HG02852 (cell line): Measurements from ENCODE around the gene ZNF79.

Source experiments
- ATAC-seq: cut with Tn5 transposase; IDR thresholded peaks from one replicate; pipeline ENCODE4 v1.9.1; 2021; ENCODE audit warnings: mild to moderate bottlenecking, moderate library complexity; ENCODE audit not compliant: unreplicated experiment

The ZNF79 gene

DNA sequence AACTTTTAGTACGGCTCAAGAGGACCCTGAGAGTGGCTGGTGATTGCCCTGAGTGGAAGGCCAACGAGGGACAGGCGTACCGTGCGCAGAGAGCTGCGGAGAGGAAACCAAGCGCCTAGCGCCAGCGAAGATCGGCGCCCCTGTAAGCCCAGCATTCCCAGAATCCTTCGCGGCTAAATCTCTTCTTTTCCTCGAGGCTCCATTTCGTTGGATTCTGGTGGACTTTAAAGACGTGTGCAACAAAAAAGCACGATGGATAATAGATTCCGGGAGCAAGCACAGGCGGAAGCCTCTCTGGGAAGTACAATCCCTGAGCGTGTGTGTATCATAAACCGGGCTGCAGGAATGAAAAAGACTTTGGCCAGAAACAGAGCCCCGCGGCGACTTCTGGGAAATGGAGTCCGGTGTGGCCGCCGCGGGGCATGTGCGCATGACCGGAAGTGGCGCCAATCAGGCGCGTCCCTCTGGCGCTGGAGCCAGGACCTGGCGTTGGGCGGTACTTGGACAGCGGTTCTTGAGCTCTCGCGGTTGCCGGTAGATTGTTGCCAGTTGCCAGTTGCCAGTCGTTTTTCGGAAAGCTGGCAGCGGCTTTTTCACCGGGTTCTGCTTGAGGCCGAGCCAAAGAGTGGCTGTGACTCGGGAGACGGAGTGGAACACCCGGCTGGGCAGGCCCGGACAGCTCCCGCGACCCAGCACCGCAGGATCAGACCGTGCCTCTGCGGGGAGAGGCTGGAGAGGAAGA is at the start of gene ZNF79:
Gene ZNF79, plus strand, starts transcription at position 449 of the 742 bp plus-strand sequence. CDS start 406 bp downstream, outside the sequence.
- peak; percentile 85 for ATAC-seq

DNA sequence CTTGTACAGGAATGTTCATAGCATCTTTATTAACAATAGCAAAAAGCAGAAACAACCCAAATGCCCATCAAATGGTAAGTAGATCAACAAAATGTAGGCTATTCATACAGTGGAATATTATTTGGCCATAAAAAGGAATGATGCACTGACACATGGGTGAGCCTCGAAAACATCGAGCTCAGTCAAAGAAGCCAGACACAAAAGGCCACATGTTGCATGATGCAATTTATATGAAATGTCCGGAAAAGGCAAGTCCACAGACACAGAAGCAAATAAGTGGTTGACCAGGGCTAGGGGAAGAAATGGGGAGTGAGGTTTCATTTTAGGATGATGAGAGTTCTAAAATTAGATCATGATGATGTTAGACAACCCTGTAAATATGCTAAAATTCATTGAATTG is 43.7 kb upstream of the ZNF79 start:
- ATAC-seq = no peak

DNA sequence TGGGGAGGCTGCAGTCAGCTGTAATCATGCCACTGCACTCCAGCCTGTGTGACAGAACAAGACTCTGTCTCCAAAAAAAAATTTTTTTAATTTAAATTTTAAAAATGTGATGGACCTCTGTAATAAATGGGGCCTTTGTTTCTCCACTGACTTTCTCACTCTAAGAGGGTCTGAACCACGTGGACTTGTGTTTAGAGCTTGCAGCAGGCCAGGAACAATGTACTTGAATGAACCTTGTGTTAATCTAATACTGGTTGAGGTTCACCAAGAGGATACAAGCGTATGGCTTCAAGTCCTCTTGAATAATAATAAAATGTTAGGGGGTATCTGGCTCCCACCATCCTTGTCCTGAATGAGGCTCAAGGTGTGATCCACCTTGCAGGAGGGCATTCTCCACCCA is 41.6 kb upstream of the ZNF79 start:
- ATAC-seq = no peak

DNA sequence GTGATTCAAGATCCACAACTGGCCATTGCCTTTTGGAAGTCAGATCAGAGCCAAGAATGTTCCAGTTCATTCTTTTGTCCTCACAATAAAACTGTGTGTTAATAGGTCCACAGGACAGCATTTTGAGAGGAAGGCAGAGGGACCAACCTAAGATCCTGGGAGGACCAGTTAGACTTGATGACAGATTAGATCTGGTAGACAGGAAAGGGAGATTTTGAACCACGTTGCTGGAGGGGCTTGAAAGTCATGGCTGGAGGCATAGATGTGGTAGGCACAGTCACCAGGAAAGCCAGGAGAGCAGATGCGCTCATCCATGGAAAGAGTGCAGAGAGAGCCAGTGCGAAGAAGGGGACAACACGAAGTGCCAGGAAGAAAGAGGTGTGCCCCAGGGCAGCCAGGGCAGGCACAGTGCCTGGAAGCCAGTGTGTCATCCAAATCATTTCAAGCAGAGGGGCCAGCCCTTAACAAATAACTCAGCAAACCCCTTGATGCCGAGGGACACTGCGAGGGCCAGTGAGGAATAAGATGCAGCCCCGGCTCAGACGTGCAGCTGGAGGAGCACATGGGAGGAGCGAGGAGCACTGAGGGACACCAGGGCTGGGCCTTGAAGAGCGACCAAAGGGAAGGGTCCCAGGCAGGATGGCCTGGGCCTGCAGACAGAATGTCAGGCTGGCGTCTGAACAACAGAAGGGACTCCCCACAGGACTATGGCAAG is 40.0 kb upstream of the ZNF79 start:
- no peak for ATAC-seq

DNA sequence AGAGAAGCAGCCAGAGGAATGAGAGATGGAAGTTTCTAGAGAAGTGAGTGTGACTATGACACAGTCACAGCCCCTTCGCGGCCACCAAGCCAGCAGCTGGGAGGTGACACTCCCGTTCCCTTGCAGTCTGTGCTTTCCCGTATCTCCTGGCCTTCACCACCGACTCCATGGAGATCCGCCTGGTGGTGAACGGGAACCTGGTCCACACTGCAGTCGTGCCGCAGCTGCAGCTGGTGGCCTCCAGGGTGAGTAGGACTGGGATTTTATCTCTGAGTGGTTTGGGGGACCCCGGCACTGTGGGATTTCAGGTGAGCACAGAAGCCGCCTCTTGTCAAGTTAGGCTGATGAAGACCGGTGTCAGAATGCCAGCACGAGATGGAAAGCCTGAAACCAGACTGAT is 39.3 kb upstream of the ZNF79 start:
- no peak for ATAC-seq

DNA sequence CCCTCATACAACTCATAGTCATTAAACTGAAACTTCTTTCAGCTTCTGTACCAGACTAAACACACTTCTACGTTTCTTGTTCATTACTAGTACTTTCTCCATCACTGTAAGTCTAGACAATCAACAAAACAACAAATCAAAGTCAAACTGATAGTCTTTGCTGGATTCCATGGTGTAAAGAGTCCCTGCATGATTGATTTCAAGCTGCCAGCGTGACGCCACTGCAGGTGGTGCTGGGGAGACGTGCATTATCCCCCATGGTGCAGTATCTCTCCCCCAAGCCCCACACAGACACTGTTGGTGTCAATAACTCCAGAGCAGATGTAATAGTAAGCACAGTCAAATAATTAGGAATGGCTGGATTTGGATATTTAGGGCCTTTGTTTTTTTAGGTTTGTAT is 37.9 kb upstream of the ZNF79 start:
- ATAC-seq = no peak

DNA sequence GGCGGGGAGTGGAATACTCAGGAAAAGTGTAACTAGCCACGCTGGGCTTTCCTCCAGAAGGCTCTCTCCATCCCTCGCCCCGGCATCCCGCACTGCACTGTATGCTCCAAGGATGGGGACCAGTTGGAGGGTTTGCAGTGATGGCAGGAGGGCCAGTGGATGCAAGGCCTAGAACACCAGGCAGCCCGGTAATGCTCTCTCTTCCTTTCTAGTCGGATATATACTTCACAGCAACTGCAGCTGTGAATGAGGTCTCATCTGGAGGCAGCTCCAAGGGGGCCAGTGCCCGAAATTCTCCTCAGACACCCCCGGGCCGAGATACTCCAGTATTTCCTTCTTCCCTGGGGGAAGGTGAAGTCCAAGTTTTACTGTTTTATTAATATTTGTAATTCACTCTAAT is 37.2 kb upstream of the ZNF79 start:
- ATAC-seq = no peak

DNA sequence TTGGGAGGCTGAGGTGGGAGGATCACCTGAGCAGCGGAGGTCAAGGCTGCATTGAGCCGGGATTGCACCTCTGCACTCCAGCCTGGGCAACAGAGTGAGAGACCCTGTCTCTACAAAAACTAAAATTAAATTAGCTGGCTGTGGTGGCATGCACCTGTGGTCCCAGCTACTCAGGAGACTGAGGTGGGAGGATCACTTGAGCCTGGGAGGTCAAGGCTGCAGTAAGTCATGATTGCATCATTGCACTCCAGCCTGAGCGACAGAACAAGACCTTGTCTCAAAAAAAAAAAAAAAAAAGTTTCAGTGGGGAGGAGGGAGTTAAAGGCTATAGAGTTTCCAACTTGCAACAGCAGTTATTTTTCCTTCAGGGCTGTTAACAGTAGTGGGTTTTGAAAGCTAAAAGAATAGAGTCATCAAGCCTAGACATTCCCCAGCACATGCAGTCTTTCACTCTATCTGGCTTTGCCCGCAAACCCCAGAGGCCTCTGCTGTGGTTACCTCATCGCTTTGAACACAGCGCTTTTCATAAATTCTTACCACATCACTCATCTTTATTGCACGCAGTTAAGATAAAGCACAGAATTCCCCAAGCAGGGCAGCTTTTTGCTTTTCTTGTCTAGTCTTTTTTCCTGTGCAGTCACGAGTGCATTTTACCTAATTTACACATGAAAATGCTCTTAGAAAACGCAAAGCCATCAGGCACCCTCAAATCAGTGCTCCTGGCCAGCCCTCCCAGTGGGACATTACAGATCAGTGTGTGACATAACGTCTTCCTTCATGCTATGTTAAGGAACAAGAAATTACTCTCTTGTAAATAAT is 35.9 kb upstream of the ZNF79 start:
- ATAC-seq = peak; percentile 91

DNA sequence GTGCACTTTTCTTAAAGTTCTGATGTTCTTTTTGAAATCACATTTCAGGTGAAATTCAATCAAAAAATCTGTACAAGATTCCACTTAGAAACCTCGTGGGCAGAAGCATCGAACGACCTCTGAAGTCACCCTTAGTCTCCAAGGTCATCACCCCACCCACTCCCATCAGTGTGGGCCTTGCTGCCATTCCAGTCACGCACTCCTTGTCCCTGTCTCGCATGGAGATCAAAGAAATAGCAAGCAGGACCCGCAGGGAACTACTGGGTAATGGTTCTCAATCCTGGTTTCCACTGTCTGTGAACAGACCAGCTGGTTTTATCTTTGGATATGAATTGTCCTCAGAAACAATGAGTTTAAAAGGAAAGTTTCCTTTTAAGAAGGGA is 35.3 kb upstream of the ZNF79 start:
- no peak for ATAC-seq

DNA sequence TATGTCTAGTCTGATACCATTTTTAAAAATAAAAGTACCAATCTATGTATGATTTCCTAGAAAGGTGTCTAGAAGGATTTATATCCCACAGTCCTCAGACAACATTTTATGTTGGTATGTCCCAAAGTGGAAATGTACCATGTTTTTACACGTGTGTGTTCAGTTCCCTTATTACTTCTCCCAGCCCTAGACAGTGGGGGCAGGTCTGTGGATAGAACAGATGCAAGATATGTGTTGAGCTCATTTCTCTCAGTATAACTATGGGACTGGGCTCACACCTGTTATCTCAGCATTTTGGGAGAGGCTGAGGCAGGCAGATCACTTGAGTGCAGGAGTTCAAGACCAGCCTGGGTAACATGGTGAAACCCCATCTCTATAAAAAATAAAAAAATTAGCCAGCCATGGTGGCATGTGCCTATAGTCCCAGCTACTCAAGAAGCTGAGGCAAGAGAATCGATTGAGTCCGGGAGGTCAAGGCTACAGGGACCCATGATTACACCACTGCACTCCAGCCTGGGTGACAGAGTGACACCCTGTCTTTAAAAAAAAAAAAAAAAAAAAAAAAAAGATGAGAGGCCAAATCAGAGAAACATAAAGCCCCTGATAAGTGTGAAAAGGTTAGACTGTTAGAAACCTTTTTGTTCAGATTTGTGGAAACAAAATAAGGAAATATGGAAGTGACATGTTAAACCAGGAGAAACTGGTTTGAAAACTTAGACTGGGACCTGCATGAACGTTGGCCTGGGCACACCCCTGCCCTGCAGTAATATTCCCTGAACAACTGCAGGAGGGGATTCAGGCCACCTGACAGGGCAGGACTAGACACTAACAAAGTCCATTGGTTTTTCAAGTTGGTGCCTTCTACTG is 34.6 kb upstream of the ZNF79 start:
- ATAC-seq = no peak

DNA sequence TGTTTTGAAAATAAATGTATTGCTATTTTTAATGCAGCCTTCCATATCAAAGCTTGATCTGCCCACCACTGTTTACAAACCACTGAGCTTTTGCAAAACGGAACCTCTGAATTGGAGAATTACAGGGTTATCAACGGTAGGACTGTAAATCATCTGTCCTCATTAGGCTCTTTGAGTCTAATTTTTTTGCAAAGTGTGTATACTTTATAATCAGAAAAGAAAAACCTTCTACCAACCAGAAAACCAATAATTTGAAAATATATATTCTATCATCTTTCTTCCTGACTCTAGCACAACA is 34.0 kb upstream of the ZNF79 start:
- no peak for ATAC-seq

DNA sequence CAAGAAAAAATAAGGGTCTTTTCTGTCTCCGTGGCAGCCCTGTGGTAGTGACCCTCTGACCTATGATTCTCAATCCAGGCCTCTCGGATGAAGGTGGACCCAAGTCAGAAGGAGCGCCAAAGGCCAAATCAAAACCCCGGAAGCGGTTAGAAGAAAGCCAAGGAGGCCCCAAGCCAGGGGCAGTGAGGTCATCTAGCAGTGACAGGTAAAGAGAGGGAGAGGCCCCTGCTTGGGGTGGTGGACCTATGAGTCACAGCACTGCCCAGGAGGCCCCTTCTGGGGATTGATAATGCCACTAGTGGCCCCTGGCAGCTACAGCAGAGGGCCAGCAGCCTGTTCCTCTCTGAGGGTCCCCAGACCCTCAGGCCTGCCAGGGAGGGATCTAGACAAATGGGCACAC is 33.6 kb upstream of the ZNF79 start:
- no peak for ATAC-seq

DNA sequence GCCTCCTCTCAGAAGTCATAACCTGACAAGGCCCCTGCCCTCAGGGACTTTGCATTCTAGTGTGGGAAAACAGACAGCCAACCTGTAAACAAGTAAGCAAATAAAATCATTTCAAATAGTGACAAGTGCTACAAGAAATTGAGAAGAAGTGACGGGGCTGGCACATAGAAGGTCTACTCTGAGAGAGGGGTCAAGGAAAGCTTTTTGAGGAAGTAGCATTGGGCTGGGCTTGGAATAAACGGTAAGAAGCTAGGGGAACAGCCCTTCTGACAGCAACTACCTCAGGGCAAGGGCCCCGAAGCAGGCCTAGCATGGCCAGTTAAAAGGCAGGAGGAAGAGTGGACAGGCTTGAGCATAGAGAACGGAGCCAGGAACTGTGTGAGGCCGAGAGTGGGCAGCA is 32.0 kb upstream of the ZNF79 start:
- ATAC-seq = no peak

DNA sequence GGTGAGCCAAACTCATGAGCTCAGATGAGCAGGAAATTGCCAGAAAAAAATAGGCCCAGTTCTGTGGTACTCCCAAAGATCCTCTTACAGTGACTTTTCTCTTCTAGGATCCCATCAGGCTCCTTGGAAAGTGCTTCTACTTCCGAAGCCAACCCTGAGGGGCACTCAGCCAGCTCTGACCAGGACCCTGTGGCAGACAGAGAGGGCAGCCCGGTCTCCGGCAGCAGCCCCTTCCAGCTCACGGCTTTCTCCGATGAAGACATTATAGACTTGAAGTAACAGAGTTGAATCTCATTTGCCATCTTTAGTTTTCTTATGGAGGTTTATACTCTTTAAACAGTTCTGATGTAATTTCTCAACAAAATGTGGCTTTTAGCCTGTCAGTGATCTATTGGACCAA is 31.2 kb upstream of the ZNF79 start:
- ATAC-seq = no peak

DNA sequence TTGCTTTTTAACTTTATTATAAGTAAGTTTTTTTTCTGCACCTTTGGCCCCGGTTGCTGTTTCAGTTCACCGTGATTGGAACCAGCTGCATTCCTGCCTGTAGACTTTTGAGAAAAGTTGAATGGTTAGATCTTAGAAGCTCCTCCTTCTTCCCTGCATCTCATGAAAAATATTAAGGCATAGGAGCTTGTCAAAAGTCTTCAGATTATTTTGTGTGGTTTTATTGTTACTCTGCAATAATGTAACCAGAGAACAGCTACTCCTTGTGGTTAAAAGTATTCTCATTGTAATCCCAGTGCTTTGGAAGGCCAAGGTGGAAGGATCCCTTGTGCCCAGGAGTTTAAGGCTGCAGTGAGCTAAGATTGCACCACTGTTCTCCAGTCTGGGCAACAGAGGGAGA is 30.5 kb upstream of the ZNF79 start:
- ATAC-seq = no peak

DNA sequence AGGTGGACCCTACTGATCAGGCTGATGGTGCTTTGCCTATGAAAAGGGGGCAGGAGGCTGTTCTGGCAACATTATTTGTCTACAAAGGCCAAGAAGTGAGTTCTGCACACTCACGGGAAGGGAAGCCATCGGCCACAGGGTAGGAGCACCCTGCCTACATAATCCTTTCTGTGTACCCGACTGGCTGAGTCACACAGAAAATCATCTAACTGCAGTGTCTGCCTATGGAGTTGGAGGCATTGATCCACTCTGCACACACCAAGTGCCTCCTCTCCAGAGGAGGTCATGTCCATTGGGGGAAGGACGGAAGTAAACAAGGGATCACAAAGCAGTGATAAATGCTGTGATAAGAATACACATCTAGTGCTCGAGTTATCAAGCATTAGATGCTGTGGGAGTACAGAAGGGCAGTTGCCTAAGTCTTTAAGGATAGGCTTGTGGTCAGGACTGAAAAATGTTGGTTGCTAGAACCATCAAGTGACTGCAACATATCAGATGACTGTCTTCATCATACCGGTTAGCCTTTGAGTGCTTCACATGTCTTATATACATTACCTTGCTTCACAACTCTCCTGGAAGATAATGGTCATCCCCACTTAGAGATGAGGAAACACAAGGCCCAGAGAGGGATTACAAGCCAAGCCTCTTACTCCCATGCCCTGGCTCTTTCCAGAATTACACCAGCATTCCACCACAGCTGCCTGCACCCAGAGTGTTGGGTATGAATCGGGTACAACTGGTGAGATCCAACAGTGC is 28.5 kb upstream of the ZNF79 start:
- no peak for ATAC-seq

DNA sequence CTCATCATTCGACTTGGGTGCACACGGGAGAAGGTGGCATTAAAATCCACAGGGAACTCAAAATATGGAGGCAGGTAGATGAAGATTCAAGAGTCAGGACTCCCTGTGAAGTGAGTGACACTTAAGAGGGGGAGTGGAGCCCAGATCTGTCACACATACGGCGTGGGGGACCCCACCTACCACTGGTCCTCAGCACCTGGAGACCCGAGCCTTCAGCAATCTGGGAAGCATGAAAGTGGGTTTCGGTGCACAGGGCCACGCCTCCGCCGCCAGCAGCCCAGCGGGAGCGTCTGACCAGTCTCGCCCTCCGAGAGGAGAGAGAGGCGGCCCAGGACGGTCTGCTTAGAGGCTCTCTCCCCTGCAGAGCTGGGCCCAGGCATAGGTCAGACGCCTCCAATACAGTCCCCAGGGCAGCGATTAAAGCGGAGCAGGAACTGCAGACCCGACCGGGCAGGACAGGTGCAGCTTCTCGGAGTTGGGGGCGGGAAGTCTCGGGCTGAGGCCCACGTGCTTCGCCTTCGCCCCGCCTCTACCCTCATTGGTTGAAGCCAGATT is 27.9 kb upstream of the ZNF79 start:
- ATAC-seq = no peak

DNA sequence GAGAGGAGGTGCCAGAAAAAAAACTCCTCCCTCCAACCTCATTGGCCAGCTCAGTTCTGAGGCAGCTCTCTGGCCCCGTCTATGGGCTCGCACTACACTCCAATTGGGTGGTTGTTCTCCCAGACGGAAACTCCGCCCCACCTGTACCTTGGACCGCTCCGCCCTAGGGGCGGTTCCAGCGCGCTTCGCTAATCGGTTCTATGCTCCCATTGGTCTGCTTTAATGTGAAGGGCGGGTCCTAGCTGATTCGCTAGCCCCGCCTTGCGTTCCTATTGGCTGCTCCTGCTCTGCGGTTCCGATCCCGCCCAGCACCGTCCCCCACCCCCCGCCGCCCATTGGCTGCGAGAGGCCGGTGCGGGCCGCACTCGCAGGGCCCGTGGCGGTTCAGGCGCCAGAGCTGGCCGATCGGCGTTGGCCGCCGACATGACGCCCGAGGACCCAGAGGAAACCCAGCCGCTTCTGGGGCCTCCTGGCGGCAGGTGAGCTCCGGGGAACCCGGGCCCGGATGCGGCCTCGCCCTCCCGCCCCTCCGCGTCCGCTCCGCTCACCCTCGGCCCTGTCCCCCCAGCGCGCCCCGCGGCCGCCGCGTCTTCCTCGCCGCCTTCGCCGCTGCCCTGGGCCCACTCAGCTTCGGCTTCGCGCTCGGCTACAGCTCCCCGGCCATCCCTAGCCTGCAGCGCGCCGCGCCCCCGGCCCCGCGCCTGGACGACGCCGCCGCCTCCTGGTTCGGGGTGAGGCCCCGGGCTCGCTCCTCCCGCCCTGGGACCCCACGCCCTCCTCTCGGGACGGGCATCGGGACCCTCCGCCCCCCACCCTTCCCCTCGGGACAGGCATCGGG is 27.2 kb upstream of the ZNF79 start, which contains the start of gene SLC2A8:
Gene SLC2A8, plus strand, starts transcription at position 362 of the 838 bp plus-strand sequence. Its CDS starts 62 bp downstream, at position 424.
- peak; percentile 97 for ATAC-seq
